ENCODE measurements around the gene DNAJC12. TPM values are rescaled to one million over a fixed set of nuclear protein-coding genes. Genes with fewer than 3 reads are reported as not detected.
A peak's percentile ranks its signal among the peaks of the same experiment; 100 is the strongest.
"Not testable (repeated sequence)": the region's sequence is repeated elsewhere in the genome, so short reads cannot be mapped to it uniquely, and the experiment has no call there.

Gene DNAJC12
- total RNA-seq (10 to 100 TPM; 12.7 to 12.9 TPM), polyA plus RNA-seq (not detected)

GRCh38 chr10:67837541-67838314 is at the start of gene DNAJC12:
TSS of gene DNAJC12 (minus strand) at chr10:67838188. CDS start at chr10:67838011, 177 bp downstream.
- POLR2A ChIA-PET = no interaction called here
- Mint-ChIP-seq H3K9me3 (peaks cover 0 to 9% (median 5%) of the 10 kb centered on the region in 5 donors), H3K4me3 (peak within 1 kb of the TSS in 1 of 7 donors; percentile 2), H3K27ac (no peak within 1 kb of the TSS), H3K27me3 (no peaks in the 10 kb centered on the region), H3K36me3 (peaks cover 0 to 15% (median 0%) of the 10 kb centered on the region in 3 donors), H3K4me1 (peaks cover 0 to 4% (median 0%) of the 10 kb centered on the region in 3 donors)
- Histone ChIP-seq H3K36me3 (ENCODE audit: insufficient read depth, low read length) (no peaks in the 10 kb centered on the region), H3K27me3 (ENCODE audit: insufficient read depth, low read length, poor library complexity, severe bottlenecking) (no peaks in the 10 kb centered on the region), H3K27ac (ENCODE audit: low read depth, low read length) (no peak within 1 kb of the TSS), H3K9me3 (ENCODE audit: low read length) (no peaks in the 10 kb centered on the region), H3K4me1 (ENCODE audit: insufficient read depth, low read length) (no peaks in the 10 kb centered on the region), H3K4me3 (ENCODE audit: low read length) (no peak within 1 kb of the TSS)
- DNase-seq = peak in 1 of 5 donors; percentile 15
- CTCF ChIA-PET = interaction anchor here (1.8 kb wide), 1 partner anchor 49 kb away, joined by 6 read pairs; no protein-coding TSS in a partner anchor

- Histone ChIP-seq H3K4me3 (ENCODE audit: low read length) (peak overlapping the region; percentile 60), H3K9me3 (ENCODE audit: low read length) (no peaks in the 10 kb centered on the region), H3K36me3 (ENCODE audit: insufficient read depth, low read length) (peaks cover 30% of the 10 kb centered on the region), H3K4me1 (ENCODE audit: insufficient read depth, low read length) (peaks cover 32% of the 10 kb centered on the region), H3K27me3 (ENCODE audit: insufficient read depth, low read length, poor library complexity, severe bottlenecking) (no peaks in the 10 kb centered on the region), H3K27ac (ENCODE audit: low read depth, low read length) (peak overlapping the region; percentile 84)
- H3K27ac Mint-ChIP-seq = peak overlapping the region; percentile 72 to 97 (median 92)
- peaks cover 41 to 49% (median 44%) of the 10 kb centered on the region in 3 donors for H3K4me1 Mint-ChIP-seq
- peak overlapping the region; percentile 84 to 98 (median 92) for H3K4me3 Mint-ChIP-seq
- H3K27me3 Mint-ChIP-seq = no peaks in the 10 kb centered on the region
- ChIA-PET CTCF (interaction anchor here (0.7 to 6.7 kb wide), 6 partner anchors 17 to 189 kb away, joined by 3 to 25 read pairs (median 4); no protein-coding TSS in a partner anchor), POLR2A (interaction anchor here (0.6 to 3.4 kb wide), 6 partner anchors 10 to 451 kb away, joined by 3 to 23 read pairs (median 3); partner anchors contain the start of genes HNRNPH3 and PBLD)
- peaks cover 13 to 44% (median 18%) of the 10 kb centered on the region in 3 donors for H3K36me3 Mint-ChIP-seq
- H3K9me3 Mint-ChIP-seq = no peaks in the 10 kb centered on the region
- peak; percentile 73 to 85 (median 79) for DNase-seq
Observed at GRCh38 chr10:67884842-67885670, 47.1 kb upstream of the DNAJC12 start.

GRCh38 chr10:67884313-67884841 is 46.4 kb upstream of the DNAJC12 start, which contains the start of gene SIRT1:
TSS of gene SIRT1 (plus strand) at chr10:67884656. CDS start at chr10:67884722, 66 bp downstream.
- ChIA-PET POLR2A (interaction anchor here (0.8 to 3.4 kb wide), 4 partner anchors 21 to 448 kb away, joined by 3 to 23 read pairs (median 4); partner anchors contain the start of genes HNRNPH3 and PBLD), CTCF (interaction anchor here (0.9 to 6.7 kb wide), 3 partner anchors 16 to 29 kb away, joined by 3 to 25 read pairs (median 4); no protein-coding TSS in a partner anchor)
- peaks cover 37 to 45% (median 40%) of the 10 kb centered on the region in 3 donors for H3K4me1 Mint-ChIP-seq
- H3K36me3 Mint-ChIP-seq = peaks cover 9 to 38% (median 15%) of the 10 kb centered on the region in 3 donors
- H3K4me3 Mint-ChIP-seq = peak within 1 kb of the TSS; percentile 84 to 98 (median 92)
- peaks cover 32% of the 10 kb centered on the region for H3K4me1 ChIP-seq (ENCODE audit: insufficient read depth, low read length)
- H3K9me3 ChIP-seq (ENCODE audit: low read length) = no peaks in the 10 kb centered on the region
- peaks cover 23% of the 10 kb centered on the region for H3K36me3 ChIP-seq (ENCODE audit: insufficient read depth, low read length)
- H3K9me3 Mint-ChIP-seq = no peaks in the 10 kb centered on the region
- peak; percentile 88 to 94 (median 92) for DNase-seq
- H3K4me3 ChIP-seq (ENCODE audit: low read length) = peak within 1 kb of the TSS; percentile 60
- H3K27me3 Mint-ChIP-seq = no peaks in the 10 kb centered on the region
- peak within 1 kb of the TSS; percentile 92 to 98 (median 96) for H3K27ac Mint-ChIP-seq
- peak within 1 kb of the TSS; percentile 84 for H3K27ac ChIP-seq (ENCODE audit: low read depth, low read length)
- H3K27me3 ChIP-seq (ENCODE audit: insufficient read depth, low read length, poor library complexity, severe bottlenecking) = no peaks in the 10 kb centered on the region

- peak overlapping the region; percentile 84 to 97 (median 92) for H3K4me3 Mint-ChIP-seq
- peak overlapping the region; percentile 54 for H3K4me3 ChIP-seq (ENCODE audit: low read length)
- no peak for DNase-seq
- H3K27me3 Mint-ChIP-seq = no peaks in the 10 kb centered on the region
- H3K27me3 ChIP-seq (ENCODE audit: insufficient read depth, low read length, poor library complexity, severe bottlenecking) = no peaks in the 10 kb centered on the region
- POLR2A ChIA-PET = interaction anchor here (0.5 to 3.4 kb wide), 5 partner anchors 21 to 449 kb away, joined by 3 to 23 read pairs (median 4); partner anchors contain the start of genes HNRNPH3 and PBLD
- no peaks in the 10 kb centered on the region for H3K9me3 ChIP-seq (ENCODE audit: low read length)
- peak overlapping the region; percentile 92 to 98 (median 96) for H3K27ac Mint-ChIP-seq
- peaks cover 18% of the 10 kb centered on the region for H3K36me3 ChIP-seq (ENCODE audit: insufficient read depth, low read length)
- H3K36me3 Mint-ChIP-seq = peaks cover 6 to 33% (median 9%) of the 10 kb centered on the region in 3 donors
- H3K4me1 ChIP-seq (ENCODE audit: insufficient read depth, low read length) = peaks cover 30% of the 10 kb centered on the region
- peak overlapping the region; percentile 84 for H3K27ac ChIP-seq (ENCODE audit: low read depth, low read length)
- peaks cover 32 to 39% (median 34%) of the 10 kb centered on the region in 3 donors for H3K4me1 Mint-ChIP-seq
- CTCF ChIA-PET = interaction anchor here (0.9 to 6.7 kb wide), 4 partner anchors 22 to 268 kb away, joined by 3 to 25 read pairs (median 4); no protein-coding TSS in a partner anchor
- no peaks in the 10 kb centered on the region for H3K9me3 Mint-ChIP-seq
Observed at GRCh38 chr10:67883710-67884312, 45.8 kb upstream of the DNAJC12 start.

GRCh38 chr10:67878133-67878532 is 40.1 kb upstream of the DNAJC12 start:
- no peak overlapping the region for H3K4me3 ChIP-seq (ENCODE audit: low read length)
- H3K9me3 ChIP-seq (ENCODE audit: low read length) = no peaks in the 10 kb centered on the region
- no peaks in the 10 kb centered on the region for H3K4me1 ChIP-seq (ENCODE audit: insufficient read depth, low read length)
- Mint-ChIP-seq H3K4me3 (peak overlapping the region in 1 of 7 donors; percentile 36), H3K9me3 (no peaks in the 10 kb centered on the region), H3K27ac (no peak overlapping the region), H3K4me1 (no peaks in the 10 kb centered on the region), H3K36me3 (no peaks in the 10 kb centered on the region), H3K27me3 (no peaks in the 10 kb centered on the region)
- no peak for DNase-seq
- no peak overlapping the region for H3K27ac ChIP-seq (ENCODE audit: low read depth, low read length)
- H3K36me3 ChIP-seq (ENCODE audit: insufficient read depth, low read length) = no peaks in the 10 kb centered on the region
- no peaks in the 10 kb centered on the region for H3K27me3 ChIP-seq (ENCODE audit: insufficient read depth, low read length, poor library complexity, severe bottlenecking)
- CTCF ChIA-PET = no interaction called here
- POLR2A ChIA-PET = interaction anchor here (0.6 to 0.8 kb wide), 3 partner anchors 82 to 1364 kb away, joined by 3 to 4 read pairs (median 3); no protein-coding TSS in a partner anchor

- H3K9me3 ChIP-seq (ENCODE audit: low read length); H3K36me3 Mint-ChIP-seq; H3K36me3 ChIP-seq (ENCODE audit: insufficient read depth, low read length); DNase-seq; H3K4me1 Mint-ChIP-seq; H3K27me3 ChIP-seq (ENCODE audit: insufficient read depth, low read length, poor library complexity, severe bottlenecking); H3K27me3 Mint-ChIP-seq; H3K4me3 Mint-ChIP-seq; H3K27ac Mint-ChIP-seq; H3K27ac ChIP-seq (ENCODE audit: low read depth, low read length); CTCF ChIA-PET; H3K9me3 Mint-ChIP-seq; H3K4me3 ChIP-seq (ENCODE audit: low read length); H3K4me1 ChIP-seq (ENCODE audit: insufficient read depth, low read length): not testable (repeated sequence)
- POLR2A ChIA-PET = interaction anchor here (0.7 kb wide), 2 partner anchors 12 to 26 kb away, joined by 3 to 8 read pairs; no protein-coding TSS in a partner anchor
Observed at GRCh38 chr10:67877421-67877820, 39.4 kb upstream of the DNAJC12 start.

All from CD8-positive, alpha-beta memory T cell (primary cell).